Left lung (tissue), 10 donors: ENCODE data around the gene MRPL33. TPM values are rescaled to one million over a fixed set of nuclear protein-coding genes. Genes with fewer than 3 reads are reported as not detected.

ENCODE experiments used
- ATAC-seq: fragments of 200-7000 bp; cut with Tn5 transposase; one replicate; pipeline ENCODE4 v1.9.1; 2020; ENCODE audit warnings: moderate library complexity
- DNase-seq, 4 donors: peaks; one replicate each; pipeline ENCODE4 v3.0.0-alpha.2; 2013 to 2020
- H3K27ac ChIP-seq, 2 donors: fragments of 200-600 bp; sonication (generic) in 1 of 2; one replicate each; pipeline versions ENCODE4 v1.5.0 to v1.8.0; 2020 to 2021
- H3K27me3 ChIP-seq, 2 donors: fragments of 200-600 bp; sonication (generic) in 1 of 2; one replicate each; pipeline versions ENCODE4 v1.5.0 to v1.8.0; 2020 to 2021
- H3K36me3 ChIP-seq, 2 donors: fragments of 200-600 bp; sonication (generic) in 1 of 2; one replicate each; pipeline versions ENCODE4 v1.5.0 to v1.8.0; 2020 to 2021
- H3K4me1 ChIP-seq, 2 donors: fragments of 200-600 bp; one replicate each; pipeline ENCODE4 v1.8.0; 2021
- H3K4me3 ChIP-seq, 2 donors: fragments of 200-600 bp; sonication (generic) in 1 of 2; one replicate each; pipeline versions ENCODE4 v1.5.0 to v1.8.0; 2020 to 2021; ENCODE audit warnings: mild to moderate bottlenecking in 1 of 2
- H3K9me3 ChIP-seq, 2 donors: fragments of 200-600 bp; sonication (generic) in 1 of 2; one replicate each; pipeline versions ENCODE4 v1.5.0 to v1.8.0; 2020 to 2021
- CTCF ChIP-seq, 2 donors: fragments of 200-600 bp; sonication (generic) in 1 of 2; IDR thresholded peaks; one replicate each; pipeline versions ENCODE4 v1.5.0 to v1.8.0; 2021; ENCODE audit warnings: antibody characterized with exemption in 2 of 2
- intact Hi-C, 2 donors: fragments of 100-400 bp; cut with DNase I; formaldehyde crosslinking; loops; one replicate each; pipeline versions ENCODE4 v1.11.2 to v1.14.2; 2022
- polyA plus RNA-seq, 6 donors: library from polyadenylated mRNA; unstranded; fragments of 120-200 nt; gene quantifications; one replicate each; pipeline ENCODE4 v1.2.1, GENCODE V29; 2013; ENCODE audit not compliant: insufficient read length in 6 of 6
- total RNA-seq, 2 donors: library from RNA; stranded (reverse); fragmentation: NEBNext Ultra II Directional; extraction: Animal tissue kit (Norgen Biotek cat#: 25700); gene quantifications; one replicate each; pipeline ENCODE4 v1.2.1, GENCODE V29; 2021
- donor health status: DM: no; HTN: yes; CAD: no.
- donor health status: DM: no; HTN: no; CAD: no.

The MRPL33 gene
- total and polyA plus RNA-seq, 8 donors = 75.2 to 113 (median 101) TPM

GRCh38 chr2:27766287-27766661, 5.2 kb upstream of the MRPL33 start:
- ATAC-seq (peak; percentile 72), DNase-seq (peak in 1 of 4 donors; percentile 14)
- peaks cover 3 to 18% of the 10 kb centered on the region in 2 donors for H3K4me1 ChIP-seq
- TF ChIP-seq CTCF (IDR thresholded peaks at IDR 0.05) = no peak
- intact Hi-C loops = no loop called here
- no peaks in the 10 kb centered on the region for H3K36me3 ChIP-seq
- H3K9me3 ChIP-seq = no peaks in the 10 kb centered on the region
- H3K4me3 ChIP-seq = peak overlapping the region in 1 of 2 donors; percentile 22
- H3K27ac ChIP-seq = peak overlapping the region; percentile 76 to 81
- no peaks in the 10 kb centered on the region for H3K27me3 ChIP-seq

- H3K27ac ChIP-seq = peak overlapping the region; percentile 91
- no peaks in the 10 kb centered on the region for H3K27me3 ChIP-seq
- TF ChIP-seq CTCF (IDR thresholded peaks at IDR 0.05) = no peak
- no peaks in the 10 kb centered on the region for H3K9me3 ChIP-seq
- H3K4me3 ChIP-seq = peak overlapping the region; percentile 74 to 81
- peaks cover 22 to 48% of the 10 kb centered on the region in 2 donors for H3K4me1 ChIP-seq
- DNase-seq (no peak), ATAC-seq (no peak)
- H3K36me3 ChIP-seq = peaks cover 0 to 13% of the 10 kb centered on the region in 2 donors
- intact Hi-C loops = no loop called here
Measured at GRCh38 chr2:27771202-27771547, 344 bp upstream of the MRPL33 start.

GRCh38 chr2:27772804-27773203, 1.3 kb downstream of the MRPL33 start:
- Histone ChIP-seq H3K27me3 (no peaks in the 10 kb centered on the region), H3K27ac (peak overlapping the region in 1 of 2 donors; percentile 91), H3K36me3 (peaks cover 0 to 19% of the 10 kb centered on the region in 2 donors), H3K9me3 (no peaks in the 10 kb centered on the region), H3K4me3 (peak overlapping the region; percentile 74 to 81), H3K4me1 (peaks cover 22 to 63% of the 10 kb centered on the region in 2 donors)
- intact Hi-C loops = no loop called here
- no peak for TF ChIP-seq CTCF (IDR thresholded peaks at IDR 0.05)
- ATAC-seq = no peak
- no peak for DNase-seq

GRCh38 chr2:27773959-27774358, 2.4 kb downstream of the MRPL33 start:
- ATAC-seq (no peak), DNase-seq (no peak)
- intact Hi-C loops = no loop called here
- Histone ChIP-seq H3K27ac (no peak overlapping the region), H3K27me3 (no peaks in the 10 kb centered on the region), H3K36me3 (peaks cover 0 to 27% of the 10 kb centered on the region in 2 donors), H3K9me3 (no peaks in the 10 kb centered on the region), H3K4me1 (peaks cover 22 to 74% of the 10 kb centered on the region in 2 donors), H3K4me3 (peak overlapping the region in 1 of 2 donors; percentile 81)
- no peak for TF ChIP-seq CTCF (IDR thresholded peaks at IDR 0.05)

- Histone ChIP-seq H3K4me3 (no peak overlapping the region), H3K27ac (no peak overlapping the region), H3K36me3 (peaks cover 0 to 46% of the 10 kb centered on the region in 2 donors), H3K4me1 (peaks cover 20 to 80% of the 10 kb centered on the region in 2 donors), H3K9me3 (no peaks in the 10 kb centered on the region), H3K27me3 (no peaks in the 10 kb centered on the region)
- no peak for TF ChIP-seq CTCF (IDR thresholded peaks at IDR 0.05)
- DNase-seq (no peak), ATAC-seq (no peak)
- intact Hi-C loops = no loop called here
Measured at GRCh38 chr2:27776097-27776496, 4.6 kb downstream of the MRPL33 start.
